ENCODE measurements around the gene SLC35F1. TPM values are rescaled to one million over a fixed set of nuclear protein-coding genes. Genes with fewer than 3 reads are reported as not detected.

Gene SLC35F1
- total and polyA plus RNA-seq, 9 of the 15 experiments (the other 6 are each of a cell fraction or from before 2014, with no cell fraction given) = 0.03 to 0.06 TPM; not detected in 7

DNA sequence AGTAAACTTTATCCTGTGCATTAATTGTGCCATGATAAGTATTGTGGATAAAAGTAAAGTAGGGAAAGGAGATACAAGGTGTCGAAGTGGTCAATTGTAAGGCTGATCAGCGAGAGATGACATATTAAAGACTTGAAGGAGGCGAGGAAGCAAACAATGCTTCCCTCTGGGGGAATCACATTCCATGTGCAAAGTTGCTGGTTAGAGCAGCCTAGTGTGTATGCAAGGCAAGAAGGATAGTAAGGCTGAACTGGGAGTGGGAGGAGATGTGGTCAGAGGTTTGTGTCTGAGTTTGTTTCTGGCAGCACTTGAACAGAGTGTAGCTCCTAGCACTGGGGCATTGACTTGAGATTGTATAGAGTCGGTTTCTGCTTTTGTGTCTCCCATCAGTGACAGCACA lies 122.9 kb downstream of the SLC35F1 start (continued):
- TF ChIP-seq, protein P1, sequence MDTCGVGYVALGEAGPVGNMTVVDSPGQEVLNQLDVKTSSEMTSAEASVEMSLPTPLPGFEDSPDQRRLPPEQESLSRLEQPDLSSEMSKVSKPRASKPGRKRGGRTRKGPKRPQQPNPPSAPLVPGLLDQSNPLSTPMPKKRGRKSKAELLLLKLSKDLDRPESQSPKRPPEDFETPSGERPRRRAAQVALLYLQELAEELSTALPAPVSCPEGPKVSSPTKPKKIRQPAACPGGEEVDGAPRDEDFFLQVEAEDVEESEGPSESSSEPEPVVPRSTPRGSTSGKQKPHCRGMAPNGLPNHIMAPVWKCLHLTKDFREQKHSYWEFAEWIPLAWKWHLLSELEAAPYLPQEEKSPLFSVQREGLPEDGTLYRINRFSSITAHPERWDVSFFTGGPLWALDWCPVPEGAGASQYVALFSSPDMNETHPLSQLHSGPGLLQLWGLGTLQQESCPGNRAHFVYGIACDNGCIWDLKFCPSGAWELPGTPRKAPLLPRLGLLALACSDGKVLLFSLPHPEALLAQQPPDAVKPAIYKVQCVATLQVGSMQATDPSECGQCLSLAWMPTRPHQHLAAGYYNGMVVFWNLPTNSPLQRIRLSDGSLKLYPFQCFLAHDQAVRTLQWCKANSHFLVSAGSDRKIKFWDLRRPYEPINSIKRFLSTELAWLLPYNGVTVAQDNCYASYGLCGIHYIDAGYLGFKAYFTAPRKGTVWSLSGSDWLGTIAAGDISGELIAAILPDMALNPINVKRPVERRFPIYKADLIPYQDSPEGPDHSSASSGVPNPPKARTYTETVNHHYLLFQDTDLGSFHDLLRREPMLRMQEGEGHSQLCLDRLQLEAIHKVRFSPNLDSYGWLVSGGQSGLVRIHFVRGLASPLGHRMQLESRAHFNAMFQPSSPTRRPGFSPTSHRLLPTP (IDR thresholded peaks at IDR 0.05; ENCODE audit: borderline replicate concordance, extremely low read depth, insufficient read length) = no peak
- TF ChIP-seq, protein P2, sequence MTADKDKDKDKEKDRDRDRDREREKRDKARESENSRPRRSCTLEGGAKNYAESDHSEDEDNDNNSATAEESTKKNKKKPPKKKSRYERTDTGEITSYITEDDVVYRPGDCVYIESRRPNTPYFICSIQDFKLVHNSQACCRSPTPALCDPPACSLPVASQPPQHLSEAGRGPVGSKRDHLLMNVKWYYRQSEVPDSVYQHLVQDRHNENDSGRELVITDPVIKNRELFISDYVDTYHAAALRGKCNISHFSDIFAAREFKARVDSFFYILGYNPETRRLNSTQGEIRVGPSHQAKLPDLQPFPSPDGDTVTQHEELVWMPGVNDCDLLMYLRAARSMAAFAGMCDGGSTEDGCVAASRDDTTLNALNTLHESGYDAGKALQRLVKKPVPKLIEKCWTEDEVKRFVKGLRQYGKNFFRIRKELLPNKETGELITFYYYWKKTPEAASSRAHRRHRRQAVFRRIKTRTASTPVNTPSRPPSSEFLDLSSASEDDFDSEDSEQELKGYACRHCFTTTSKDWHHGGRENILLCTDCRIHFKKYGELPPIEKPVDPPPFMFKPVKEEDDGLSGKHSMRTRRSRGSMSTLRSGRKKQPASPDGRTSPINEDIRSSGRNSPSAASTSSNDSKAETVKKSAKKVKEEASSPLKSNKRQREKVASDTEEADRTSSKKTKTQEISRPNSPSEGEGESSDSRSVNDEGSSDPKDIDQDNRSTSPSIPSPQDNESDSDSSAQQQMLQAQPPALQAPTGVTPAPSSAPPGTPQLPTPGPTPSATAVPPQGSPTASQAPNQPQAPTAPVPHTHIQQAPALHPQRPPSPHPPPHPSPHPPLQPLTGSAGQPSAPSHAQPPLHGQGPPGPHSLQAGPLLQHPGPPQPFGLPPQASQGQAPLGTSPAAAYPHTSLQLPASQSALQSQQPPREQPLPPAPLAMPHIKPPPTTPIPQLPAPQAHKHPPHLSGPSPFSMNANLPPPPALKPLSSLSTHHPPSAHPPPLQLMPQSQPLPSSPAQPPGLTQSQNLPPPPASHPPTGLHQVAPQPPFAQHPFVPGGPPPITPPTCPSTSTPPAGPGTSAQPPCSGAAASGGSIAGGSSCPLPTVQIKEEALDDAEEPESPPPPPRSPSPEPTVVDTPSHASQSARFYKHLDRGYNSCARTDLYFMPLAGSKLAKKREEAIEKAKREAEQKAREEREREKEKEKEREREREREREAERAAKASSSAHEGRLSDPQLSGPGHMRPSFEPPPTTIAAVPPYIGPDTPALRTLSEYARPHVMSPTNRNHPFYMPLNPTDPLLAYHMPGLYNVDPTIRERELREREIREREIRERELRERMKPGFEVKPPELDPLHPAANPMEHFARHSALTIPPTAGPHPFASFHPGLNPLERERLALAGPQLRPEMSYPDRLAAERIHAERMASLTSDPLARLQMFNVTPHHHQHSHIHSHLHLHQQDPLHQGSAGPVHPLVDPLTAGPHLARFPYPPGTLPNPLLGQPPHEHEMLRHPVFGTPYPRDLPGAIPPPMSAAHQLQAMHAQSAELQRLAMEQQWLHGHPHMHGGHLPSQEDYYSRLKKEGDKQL (CRISPR knock-in tag; IDR thresholded peaks at IDR 0.05; ENCODE audit: borderline replicate concordance) = no peak
